Lung (tissue), 12 donors: ENCODE results near the gene CBARP. TPM values are rescaled to one million over a fixed set of nuclear protein-coding genes. Genes with fewer than 3 reads are reported as not detected.

Experiments
- ATAC-seq: fragments of 200-7000 bp; cut with Tn5 transposase; one replicate; pipeline ENCODE4 v1.9.1; 2020; ENCODE audit warnings: moderate number of reproducible peaks; ENCODE audit not compliant: insufficient read depth, low FRiP score
- DNase-seq, 3 donors: peaks; one replicate each; pipeline ENCODE4 v3.0.0-alpha.2; 2013 to 2017
- H3K27ac ChIP-seq, 2 donors: one replicate each; pipeline ENCODE4 v1.5.1; 2013; ENCODE audit warnings: mild to moderate bottlenecking in 2 of 2, moderate library complexity in 2 of 2, control low read depth in 1 of 2, inconsistent platforms in 1 of 2, low read depth in 1 of 2, low read length in 1 of 2
- H3K27me3 ChIP-seq, 3 donors: one replicate each; pipeline ENCODE4 v1.5.1; 2013; ENCODE audit warnings: low read length in 2 of 3; ENCODE audit not compliant: control insufficient read depth in 3 of 3, insufficient read depth in 3 of 3
- H3K36me3 ChIP-seq, 4 donors: one replicate each; pipeline ENCODE4 v1.5.1; 2013; ENCODE audit warnings: low read length in 4 of 4, mild to moderate bottlenecking in 1 of 4, moderate library complexity in 1 of 4; ENCODE audit not compliant: control insufficient read depth in 4 of 4, insufficient read depth in 4 of 4
- H3K4me1 ChIP-seq, 5 donors: one replicate each; pipeline ENCODE4 v1.5.1; 2013; ENCODE audit warnings: low read length in 5 of 5, mild to moderate bottlenecking in 2 of 5, moderate library complexity in 1 of 5; ENCODE audit not compliant: control insufficient read depth in 5 of 5, insufficient read depth in 5 of 5
- H3K4me3 ChIP-seq: one replicate; pipeline ENCODE4 v1.5.1; 2013; ENCODE audit warnings: mild to moderate bottlenecking, control low read depth, moderate library complexity
- H3K9ac ChIP-seq, 2 donors: one replicate each; pipeline ENCODE4 v1.5.1; 2013; ENCODE audit warnings: low read length in 2 of 2, control low read depth in 1 of 2; ENCODE audit not compliant: insufficient read depth in 1 of 2
- H3K9me3 ChIP-seq, 4 donors: one replicate each; pipeline ENCODE4 v1.5.1; 2013; ENCODE audit warnings: low read length in 3 of 4, mild to moderate bottlenecking in 1 of 4, moderate library complexity in 1 of 4; ENCODE audit not compliant: control insufficient read depth in 4 of 4, insufficient read depth in 3 of 4
- CTCF ChIP-seq: IDR thresholded peaks from 2 replicates; pipeline ENCODE4 v1.5.1; 2012; ENCODE audit warnings: mild to moderate bottlenecking; ENCODE audit errors: control extremely low read depth, extremely low read depth
- WGBS, 2 donors: extraction: QIAGEN DNeasy Blood & Tissue Kit; methylation state at CpG; one replicate each; pipeline ENCODE4 v1.1.7; 2013; 5-methylcytosine and 5-hydroxymethylcytosine counted together
- polyA plus RNA-seq, 2 donors: library from polyadenylated mRNA; stranded (reverse); fragments of 200-250 nt; gene quantifications; one replicate each; pipeline ENCODE4 v1.2.1, GENCODE V29; 2013
- total RNA-seq, 2 donors: library from RNA; depleted of rRNA in 1 of 2; stranded (reverse); fragments of >200 nt in 1 of 2; gene quantifications; one replicate each; pipeline ENCODE4 v1.2.1, GENCODE V29; 2014 to 2021
- donor health status: control.
- donor health status: control.
- donor health status: Bipolar disorder and iron deficiency.
- donor health status: healthy.
- donor health status: DM: yes; HTN: yes; CAD: no.

CBARP gene
- total and polyA plus RNA-seq, 4 donors: 0.23 to 0.83 (median 0.59) TPM

GRCh38 chr19:1224847-1225246 lies 13.0 kb downstream of the CBARP start:
- 89 to 92% methylated on average over 16 of the region's 16 CpGs for WGBS, 2 donors
- ATAC-seq (no peak), DNase-seq (no peak)

DNA sequence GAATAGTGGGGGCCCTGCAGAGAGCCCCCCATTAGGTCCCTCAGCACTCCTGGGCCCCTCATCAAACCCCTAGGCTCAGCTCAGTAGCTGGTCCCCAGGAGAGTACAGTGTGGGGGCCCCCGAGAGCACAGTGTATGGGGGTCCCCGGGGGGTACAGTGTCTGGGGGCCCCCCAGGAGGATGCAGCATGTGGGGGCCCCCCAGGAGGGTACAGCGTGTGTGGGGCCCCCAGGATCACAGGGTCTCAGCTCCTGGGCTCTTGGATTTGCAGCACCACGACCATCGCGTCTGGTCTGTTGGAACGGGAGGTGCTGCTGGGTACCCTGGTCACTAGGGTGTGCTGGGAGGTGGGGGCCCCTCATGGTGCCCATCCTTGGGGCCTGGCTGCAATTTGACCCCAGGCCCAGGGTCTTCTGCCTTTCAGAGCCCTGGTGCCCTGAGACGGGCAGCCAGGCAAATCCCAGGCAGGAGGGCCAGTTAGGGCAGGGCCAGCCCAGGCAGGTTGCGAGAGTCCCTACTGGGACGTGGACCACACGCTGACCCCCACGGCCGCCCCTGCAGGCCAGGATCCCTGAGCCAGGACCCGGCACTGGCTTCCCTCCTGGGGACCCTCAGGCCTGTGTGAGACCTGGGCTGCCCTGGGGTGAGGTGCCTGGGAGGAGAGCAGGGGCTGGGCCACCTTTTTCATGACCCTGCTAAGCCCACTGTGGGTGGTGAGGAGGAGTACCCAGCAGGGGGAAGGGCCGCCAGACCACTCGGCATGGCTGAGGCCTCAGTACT lies 13.6 kb downstream of the CBARP start:
- ATAC-seq: no peak
- Histone ChIP-seq H3K9me3 (no peaks in the 10 kb centered on the region), H3K27ac (no peak overlapping the region), H3K4me1 (peaks cover 0 to 2% (median 0%) of the 10 kb centered on the region in 5 donors), H3K27me3 (no peaks in the 10 kb centered on the region), H3K4me3 (no peak overlapping the region), H3K9ac (no peak overlapping the region), H3K36me3 (peaks cover 0 to 76% (median 10%) of the 10 kb centered on the region in 4 donors)
- TF ChIP-seq CTCF: no peak
- WGBS, 2 donors: 88 to 96% methylated on average over 16 of the region's 16 CpGs
- DNase-seq: no peak

More at GRCh38 chr19:1224847-1225246, 13.0 kb downstream of the CBARP start:
- no peak overlapping the region for H3K4me3 ChIP-seq
- TF ChIP-seq CTCF: no peak
- H3K27ac ChIP-seq: no peak overlapping the region
- H3K9me3 ChIP-seq: no peaks in the 10 kb centered on the region
- peaks cover 0 to 2% (median 0%) of the 10 kb centered on the region in 5 donors for H3K4me1 ChIP-seq
- H3K36me3 ChIP-seq: peaks cover 0 to 74% (median 10%) of the 10 kb centered on the region in 4 donors
- no peaks in the 10 kb centered on the region for H3K27me3 ChIP-seq
- H3K9ac ChIP-seq: no peak overlapping the region

DNA sequence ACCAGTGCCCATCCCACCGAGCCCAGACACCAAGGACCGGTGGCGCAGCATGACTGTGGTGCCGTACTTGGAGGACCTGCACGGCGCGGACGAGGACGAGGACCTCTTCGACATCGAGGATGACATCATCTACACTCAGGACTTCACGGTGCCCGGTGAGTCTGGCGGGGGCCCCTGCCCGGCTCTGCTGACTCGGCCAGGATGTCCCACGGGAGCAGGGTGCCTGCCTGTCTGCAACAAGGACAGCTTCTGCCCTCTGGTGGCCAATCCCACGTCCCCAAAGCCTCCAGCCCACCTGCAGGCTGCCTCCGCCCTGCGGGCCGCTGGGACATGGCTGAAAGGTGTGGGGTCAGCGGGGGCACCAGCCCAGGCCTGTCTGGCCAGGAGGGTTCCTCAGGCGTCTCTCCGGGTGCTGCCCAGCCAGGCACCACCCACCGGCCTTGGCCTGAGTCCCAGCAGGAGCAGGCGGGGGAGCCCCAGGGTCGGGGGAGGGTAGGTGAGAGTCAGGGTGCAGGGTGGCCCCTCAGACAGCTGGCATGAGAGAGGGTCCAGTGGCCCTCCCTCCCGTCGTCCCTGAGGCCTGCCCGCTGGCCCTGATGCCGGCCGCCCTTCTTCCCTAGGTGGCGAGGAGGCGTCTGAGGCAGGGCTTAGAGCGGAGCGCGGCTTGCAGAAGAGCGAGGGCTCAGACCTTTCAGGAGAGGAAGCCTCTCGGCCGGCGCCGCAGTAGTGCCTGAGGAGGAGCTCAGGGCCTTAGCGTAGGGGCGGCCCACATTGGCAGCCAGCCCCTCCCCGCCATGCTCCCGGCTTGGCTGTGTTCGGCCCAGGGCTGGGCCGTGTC lies 14.6 kb downstream of the CBARP start:
- peaks cover 0 to 71% (median 10%) of the 10 kb centered on the region in 4 donors for H3K36me3 ChIP-seq
- H3K4me3 ChIP-seq: no peak overlapping the region
- no peak for ATAC-seq
- H3K4me1 ChIP-seq: peaks cover 0 to 6% (median 0%) of the 10 kb centered on the region in 5 donors
- peak in 1 of 3 donors; percentile 15 for DNase-seq
- H3K27me3 ChIP-seq: no peaks in the 10 kb centered on the region
- no peak overlapping the region for H3K27ac ChIP-seq
- H3K9me3 ChIP-seq: no peaks in the 10 kb centered on the region
- 85 to 88% methylated on average over 48 of the region's 48 CpGs for WGBS, 2 donors
- no peak for TF ChIP-seq CTCF
- no peak overlapping the region for H3K9ac ChIP-seq
